HG03354 (cell line): ENCODE measurements around the gene APOBR.

Source experiments
- ATAC-seq: cut with Tn5 transposase; IDR thresholded peaks from one replicate; pipeline ENCODE4 v1.9.1; 2021; ENCODE audit warnings: mild to moderate bottlenecking; ENCODE audit not compliant: unreplicated experiment, poor library complexity, severe bottlenecking

APOBR gene

DNA sequence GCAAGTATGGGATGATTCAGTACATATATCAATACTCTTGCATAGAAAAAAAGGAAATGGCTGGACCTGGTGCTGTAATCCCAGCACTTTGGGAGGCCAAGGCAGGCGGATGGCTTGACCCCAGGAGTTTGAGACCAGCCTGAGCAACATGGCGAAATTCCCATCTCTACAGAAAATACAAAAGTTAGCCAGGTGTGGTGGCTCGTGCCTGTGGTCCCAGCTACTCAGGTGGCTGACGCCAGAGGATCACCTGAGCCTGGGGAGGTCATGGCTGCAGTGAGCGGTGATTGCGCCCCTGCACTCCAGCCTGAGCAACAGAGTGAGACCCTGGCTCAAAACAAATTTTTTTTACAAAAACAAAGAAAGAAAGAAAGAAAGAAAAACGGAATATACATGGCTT is 52.2 kb downstream of the APOBR start:
- ATAC-seq, result no peak

DNA sequence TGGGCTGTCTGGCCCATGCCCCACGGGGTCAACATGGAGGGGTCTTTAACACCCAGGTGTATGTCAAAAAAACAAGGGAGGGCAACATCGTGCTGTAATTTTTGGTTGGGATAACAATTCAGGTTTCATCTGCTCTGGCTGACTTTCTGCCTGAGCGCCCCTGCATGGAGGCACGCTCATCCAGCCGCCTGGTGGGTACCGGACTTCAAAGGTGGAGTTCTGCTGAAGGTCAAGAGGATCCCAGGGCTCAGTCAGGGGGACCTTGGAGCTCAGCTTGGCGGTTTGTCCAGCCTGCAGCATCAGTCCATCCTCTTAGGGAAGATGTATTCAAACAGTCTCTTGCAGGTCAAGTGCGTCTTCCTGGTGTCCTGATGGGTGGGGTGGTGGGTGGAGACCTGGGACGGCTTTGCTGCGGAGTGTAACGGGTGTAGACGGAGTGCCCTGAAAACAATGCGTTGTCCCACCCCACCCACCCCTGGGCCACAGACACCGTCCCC is 53.9 kb downstream of the APOBR start:
- no peak for ATAC-seq
